Measurements from ENCODE around the gene UBE2E3.
"Not testable (repeated sequence)": the region's sequence is repeated elsewhere in the genome, so short reads cannot be mapped to it uniquely, and the experiment has no call there.

Gene UBE2E3

GRCh38 chr2:180980106-180980942 lies at the start of gene UBE2E3:
Gene UBE2E3, plus strand, starts transcription at chr2:180980605. Its CDS starts 1,438 bp downstream, at chr2:180982043.
- TF ChIP-seq, protein P1, sequence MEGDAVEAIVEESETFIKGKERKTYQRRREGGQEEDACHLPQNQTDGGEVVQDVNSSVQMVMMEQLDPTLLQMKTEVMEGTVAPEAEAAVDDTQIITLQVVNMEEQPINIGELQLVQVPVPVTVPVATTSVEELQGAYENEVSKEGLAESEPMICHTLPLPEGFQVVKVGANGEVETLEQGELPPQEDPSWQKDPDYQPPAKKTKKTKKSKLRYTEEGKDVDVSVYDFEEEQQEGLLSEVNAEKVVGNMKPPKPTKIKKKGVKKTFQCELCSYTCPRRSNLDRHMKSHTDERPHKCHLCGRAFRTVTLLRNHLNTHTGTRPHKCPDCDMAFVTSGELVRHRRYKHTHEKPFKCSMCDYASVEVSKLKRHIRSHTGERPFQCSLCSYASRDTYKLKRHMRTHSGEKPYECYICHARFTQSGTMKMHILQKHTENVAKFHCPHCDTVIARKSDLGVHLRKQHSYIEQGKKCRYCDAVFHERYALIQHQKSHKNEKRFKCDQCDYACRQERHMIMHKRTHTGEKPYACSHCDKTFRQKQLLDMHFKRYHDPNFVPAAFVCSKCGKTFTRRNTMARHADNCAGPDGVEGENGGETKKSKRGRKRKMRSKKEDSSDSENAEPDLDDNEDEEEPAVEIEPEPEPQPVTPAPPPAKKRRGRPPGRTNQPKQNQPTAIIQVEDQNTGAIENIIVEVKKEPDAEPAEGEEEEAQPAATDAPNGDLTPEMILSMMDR (conservative IDR thresholded peaks at IDR 0.05), result peak; percentile 81
- peak within 1 kb of the TSS; percentile 68 for H3K27ac ChIP-seq

DNA sequence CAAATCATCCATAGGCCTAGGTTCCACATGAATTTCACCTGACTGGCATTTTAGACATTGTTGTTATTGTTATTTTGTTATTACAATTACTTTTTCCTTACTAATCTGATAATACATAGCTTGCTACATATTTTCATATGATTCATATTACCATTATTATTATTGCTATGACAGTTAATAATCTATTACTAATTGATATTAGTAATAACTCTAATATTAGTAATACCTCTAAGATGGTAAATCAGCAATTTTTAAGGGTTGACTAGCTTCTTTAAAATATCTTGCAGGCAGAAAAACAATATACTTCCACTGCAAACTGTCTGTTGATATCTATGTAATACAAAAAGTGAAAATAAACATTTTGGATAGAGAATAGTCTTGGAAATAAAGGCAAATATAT lies 48.6 kb upstream of the UBE2E3 start:
- TF ChIP-seq, protein P1 (conservative IDR thresholded peaks at IDR 0.05), result no peak
- no peak overlapping the region for H3K27ac ChIP-seq

DNA sequence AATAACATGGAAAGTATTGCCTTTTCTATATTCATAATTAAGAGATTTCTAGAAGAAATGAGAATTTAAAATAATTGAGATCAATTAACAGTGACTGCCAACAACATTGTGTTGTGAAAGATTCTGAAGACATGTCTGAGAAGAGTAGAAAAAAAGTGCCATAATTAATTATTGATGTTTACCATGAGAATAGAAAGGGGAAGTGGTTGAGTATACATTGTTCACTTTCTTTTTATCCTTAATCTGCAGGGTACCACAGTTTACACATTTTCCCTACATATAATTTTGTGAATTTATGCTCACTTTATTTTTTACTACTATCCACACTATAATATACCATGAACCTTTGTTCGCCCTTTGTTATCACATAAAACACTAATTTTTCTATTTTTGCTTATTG lies 47.1 kb upstream of the UBE2E3 start:
- TF ChIP-seq, protein P1 (conservative IDR thresholded peaks at IDR 0.05), result no peak
- no peak overlapping the region for H3K27ac ChIP-seq

DNA sequence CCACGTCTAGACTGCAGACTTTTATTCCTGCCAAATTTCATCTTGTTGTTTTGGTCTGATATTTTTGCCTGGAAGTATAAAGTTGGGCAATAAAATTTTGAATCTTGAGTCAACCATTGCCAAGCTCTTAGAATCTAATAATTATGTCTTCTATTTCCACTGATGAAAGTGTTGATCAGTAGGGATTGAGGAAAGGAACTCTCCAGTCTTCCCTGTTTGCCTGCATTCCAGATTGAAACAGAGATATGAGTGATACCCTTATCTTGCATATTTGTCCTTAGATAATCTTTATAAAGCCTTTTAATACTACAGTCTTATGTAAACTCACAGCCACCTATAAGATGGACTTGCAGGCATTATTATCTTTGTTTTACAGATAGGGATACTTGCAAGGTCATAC lies 45.5 kb upstream of the UBE2E3 start:
- H3K27ac ChIP-seq, result peak overlapping the region; percentile 55

DNA sequence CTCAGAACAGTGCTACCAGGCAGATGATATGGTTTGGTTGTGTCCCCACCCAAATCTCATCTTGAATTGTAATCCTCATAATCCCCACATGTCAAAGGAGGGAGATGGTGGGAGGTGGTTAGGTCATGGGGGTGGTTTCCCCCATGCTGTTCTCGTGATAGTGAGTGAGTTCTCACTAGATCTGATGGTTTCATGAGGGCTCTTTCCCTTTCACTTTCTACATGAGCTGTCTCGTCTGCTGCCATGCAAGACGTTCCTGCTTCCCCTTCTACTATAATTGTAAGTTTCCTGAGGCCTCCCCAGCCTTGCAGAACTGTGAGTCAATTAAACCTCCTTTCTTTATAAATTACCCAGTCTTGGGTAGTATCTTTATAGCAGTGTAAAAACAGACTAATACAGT lies 42.9 kb upstream of the UBE2E3 start:
- H3K27ac ChIP-seq, result not testable (repeated sequence)

More for the DNA sequence above, 45.5 kb upstream of the UBE2E3 start:
- TF ChIP-seq, protein P1 (conservative IDR thresholded peaks at IDR 0.05), result no peak

DNA sequence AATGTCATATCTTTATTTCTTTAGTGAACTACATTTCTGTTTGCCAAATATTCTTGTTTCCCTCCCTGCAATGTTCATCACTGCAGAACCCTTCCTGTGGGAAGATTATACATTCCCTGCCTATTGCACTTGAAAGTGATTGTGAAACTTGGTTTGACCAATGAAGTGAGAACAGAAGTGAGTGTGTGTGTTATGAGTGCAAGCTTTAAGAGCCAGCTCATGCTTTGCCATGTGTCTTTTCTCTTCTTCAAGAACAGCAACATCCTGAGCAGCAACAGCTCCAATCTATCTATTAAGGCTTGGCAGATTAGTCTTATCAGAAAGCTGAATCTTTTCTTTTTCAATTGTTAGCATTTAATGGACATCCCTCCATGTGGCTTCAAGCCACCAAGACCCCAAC lies 42.0 kb upstream of the UBE2E3 start:
- no peak overlapping the region for H3K27ac ChIP-seq
- TF ChIP-seq, protein P1 (conservative IDR thresholded peaks at IDR 0.05), result no peak

GRCh38 chr2:180943275-180943674 lies 37.1 kb upstream of the UBE2E3 start:
- H3K27ac ChIP-seq, result no peak overlapping the region
- TF ChIP-seq, protein P1 (conservative IDR thresholded peaks at IDR 0.05), result no peak

DNA sequence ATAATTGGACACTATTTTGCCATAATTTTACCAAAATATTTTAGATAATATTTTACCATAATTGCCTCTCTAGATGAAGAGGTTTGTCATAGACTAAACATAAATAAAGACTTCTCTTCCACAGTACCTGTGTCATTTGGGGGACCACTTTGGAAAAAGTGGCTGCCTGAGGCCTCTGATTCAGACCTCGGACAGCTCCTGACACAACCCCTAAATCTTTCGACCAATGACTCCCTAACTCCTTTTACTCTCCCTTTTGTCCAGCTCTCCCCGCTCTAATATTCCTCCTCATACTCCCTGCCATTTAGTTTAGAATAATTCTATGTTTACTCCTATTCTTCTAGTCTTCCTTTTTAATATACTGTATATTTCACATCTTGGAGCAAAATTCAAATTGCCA lies 36.0 kb upstream of the UBE2E3 start:
- no peak overlapping the region for H3K27ac ChIP-seq
- TF ChIP-seq, protein P1 (conservative IDR thresholded peaks at IDR 0.05), result no peak

All from VCaP (cell line).